Adrenal gland (tissue), 12 donors: ENCODE results near the gene TIAL1. TPM values are rescaled to one million over a fixed set of nuclear protein-coding genes. Genes with fewer than 3 reads are reported as not detected.
"Not testable (repeated sequence)": the region's sequence is repeated elsewhere in the genome, so short reads cannot be mapped to it uniquely, and the experiment has no call there.

Experiments used
- DNase-seq, 7 donors: peaks; one replicate each; pipeline ENCODE4 v3.0.0-alpha.2; 2019 to 2020
- H3K27ac ChIP-seq, 5 donors: fragments of 200-600 bp; sonication (generic) in 4 of 5; 1 replicate in 3 of 5; 2 replicates in 2 of 5; pipeline versions ENCODE4 v1.5.1 to v1.8.0; 2016 to 2020; ENCODE audit warnings: mild to moderate bottlenecking in 1 of 5
- H3K27me3 ChIP-seq: fragments of 200-600 bp; 2 replicates; pipeline ENCODE4 v1.8.0; 2021
- H3K36me3 ChIP-seq, 2 donors: fragments of 200-600 bp; replicated peaks in 1 of 2; 1 replicate in 1 of 2; 2 replicates in 1 of 2; pipeline versions ENCODE4 v1.5.1 to v1.8.0; 2018 to 2022
- H3K4me1 ChIP-seq, 2 donors: fragments of 200-600 bp; replicated peaks in 1 of 2; 1 replicate in 1 of 2; 2 replicates in 1 of 2; pipeline versions ENCODE4 v1.5.1 to v1.8.0; 2018 to 2021
- H3K4me3 ChIP-seq, 4 donors: fragments of 200-600 bp; sonication (generic) in 3 of 4; one replicate each; pipeline ENCODE4 v1.5.1; 2016 to 2018
- H3K9me3 ChIP-seq, 3 donors: fragments of 200-600 bp; sonication (generic) in 1 of 3; replicated peaks in 1 of 3; 1 replicate in 2 of 3; 2 replicates in 1 of 3; pipeline versions ENCODE4 v1.5.1 to v1.8.0; 2016 to 2021
- POLR2A ChIP-seq, 2 donors: fragments of 450-650 bp; IDR thresholded peaks; one replicate each; pipeline ENCODE4 v1.6.1; 2017; ENCODE audit warnings: antibody characterized with exemption in 2 of 2, mild to moderate bottlenecking in 2 of 2, moderate library complexity in 1 of 2
- WGBS, 4 donors: extraction: QIAGEN DNeasy Blood & Tissue Kit in 2 of 4; methylation state at CpG; one replicate each; pipeline versions ENCODE4 v1.1.5 to v1.1.7; 2013 to 2017; 5-methylcytosine and 5-hydroxymethylcytosine counted together
- intact Hi-C, 2 donors: fragments of 100-400 bp; cut with DNase I; formaldehyde crosslinking; loops; one replicate each; pipeline versions ENCODE4 v1.14.1 to v1.15.0; 2022 to 2023
- polyA plus RNA-seq, 3 donors: library from polyadenylated mRNA; stranded (reverse); fragments of 200-250 nt in 2 of 3; fragments of 350-450 nt in 1 of 3; fragmentation: Illumina TruSeq in 1 of 3; extraction: RNeasy Lipid Tissue Mini Kit (QIAGEN cat#74804) in 1 of 3; gene quantifications; one replicate each; pipeline ENCODE4 v1.2.3, GENCODE V29; 2013 to 2014
- total RNA-seq, 9 donors: library from RNA; depleted of rRNA in 4 of 9; stranded (reverse); fragments of >200 nt in 4 of 9; fragments of 120-200 nt in 1 of 9; fragmentation: NEBNext Ultra II Directional in 1 of 9; extraction: Animal tissue kit (Norgen Biotek cat#: 25700) in 1 of 9; gene quantifications; one replicate each; pipeline versions ENCODE4 v1.1.0 to v1.2.4, GENCODE V29; 2013 to 2023
- TF ChIP-seq, protein P1 (sequence below), 6 experiments: fragments of 450-650 bp in 4 of 6; fragments of 200-600 bp in 2 of 6; sonication (generic) in 1 of 6; IDR thresholded peaks; 1 replicate in 5 of 6; 2 replicates in 1 of 6; pipeline versions ENCODE4 v1.5.1 to v1.8.0; 2016 to 2021; ENCODE audit warnings: antibody characterized with exemption in 6 of 6, mild to moderate bottlenecking in 2 of 6, moderate library complexity in 1 of 6
- donor health status: healthy with polysubstance abuse.
- donor health status: Bipolar disorder and iron deficiency.
- donor health status: DM: yes; HTN: yes; CAD: no.
- donor health status: DM: no; HTN: no; CAD: no.
- donor health status: DM: no; HTN: no; CAD: no.
- donor health status: DM: yes; HTN: yes; CAD: no.

Gene TIAL1
- total and polyA plus RNA-seq, 12 donors = 30.7 to 99.8 (median 61.6) TPM

DNA sequence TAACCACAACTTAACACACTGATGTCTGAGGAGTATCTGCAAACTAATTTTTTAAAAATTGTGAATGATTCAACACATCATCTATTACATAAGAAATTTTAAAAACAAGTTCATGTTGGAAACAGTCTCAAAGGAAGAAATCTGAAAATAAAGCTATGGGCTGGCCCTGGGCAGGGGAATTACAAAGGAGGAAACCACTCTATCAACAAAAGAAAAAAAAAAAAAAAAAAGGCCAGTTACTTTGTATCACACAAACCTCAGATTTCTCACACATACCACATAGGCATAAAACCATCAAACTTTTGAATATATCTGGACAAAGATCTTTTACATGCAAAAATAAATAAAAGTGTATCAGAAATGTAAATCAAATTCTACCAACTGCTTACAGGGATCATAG lies 20.8 kb downstream of the TIAL1 start:
- peaks cover 0 to 69% of the 10 kb centered on the region in 2 donors for H3K36me3 ChIP-seq
- no peak for DNase-seq
- intact Hi-C loops = no loop called here

DNA sequence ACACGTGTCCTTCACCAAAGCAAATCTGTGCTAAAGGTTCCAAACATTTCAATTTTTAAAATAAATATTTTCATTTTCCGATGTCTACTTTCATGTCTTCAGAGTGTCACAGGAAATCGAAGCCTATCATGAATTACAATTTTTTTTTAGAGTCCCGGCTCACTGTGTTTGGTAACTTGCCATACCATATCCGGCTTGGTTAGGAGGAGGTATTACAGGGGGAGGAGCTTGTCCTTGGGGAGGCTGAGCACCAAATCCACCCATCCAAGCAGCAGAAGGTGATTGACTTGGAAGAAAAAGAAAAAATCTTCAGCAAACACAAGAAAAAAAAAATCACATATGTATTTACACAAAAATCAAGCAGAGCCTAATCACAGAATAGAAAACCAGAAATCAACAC lies 21.3 kb downstream of the TIAL1 start:
- no peak overlapping the region for H3K27ac ChIP-seq
- H3K27me3 ChIP-seq = no peaks in the 10 kb centered on the region
- H3K36me3 ChIP-seq = peaks cover 0 to 66% of the 10 kb centered on the region in 2 donors
- intact Hi-C loops = no loop called here
- H3K9me3 ChIP-seq = no peaks in the 10 kb centered on the region
- TF ChIP-seq, protein P1, sequence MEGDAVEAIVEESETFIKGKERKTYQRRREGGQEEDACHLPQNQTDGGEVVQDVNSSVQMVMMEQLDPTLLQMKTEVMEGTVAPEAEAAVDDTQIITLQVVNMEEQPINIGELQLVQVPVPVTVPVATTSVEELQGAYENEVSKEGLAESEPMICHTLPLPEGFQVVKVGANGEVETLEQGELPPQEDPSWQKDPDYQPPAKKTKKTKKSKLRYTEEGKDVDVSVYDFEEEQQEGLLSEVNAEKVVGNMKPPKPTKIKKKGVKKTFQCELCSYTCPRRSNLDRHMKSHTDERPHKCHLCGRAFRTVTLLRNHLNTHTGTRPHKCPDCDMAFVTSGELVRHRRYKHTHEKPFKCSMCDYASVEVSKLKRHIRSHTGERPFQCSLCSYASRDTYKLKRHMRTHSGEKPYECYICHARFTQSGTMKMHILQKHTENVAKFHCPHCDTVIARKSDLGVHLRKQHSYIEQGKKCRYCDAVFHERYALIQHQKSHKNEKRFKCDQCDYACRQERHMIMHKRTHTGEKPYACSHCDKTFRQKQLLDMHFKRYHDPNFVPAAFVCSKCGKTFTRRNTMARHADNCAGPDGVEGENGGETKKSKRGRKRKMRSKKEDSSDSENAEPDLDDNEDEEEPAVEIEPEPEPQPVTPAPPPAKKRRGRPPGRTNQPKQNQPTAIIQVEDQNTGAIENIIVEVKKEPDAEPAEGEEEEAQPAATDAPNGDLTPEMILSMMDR (IDR thresholded peaks at IDR 0.05) = no peak
- TF ChIP-seq POLR2A (IDR thresholded peaks at IDR 0.05) = no peak
- 49 to 53% (median 52%) methylated on average over 5 of the region's 5 CpGs for WGBS, 4 donors
- no peaks in the 10 kb centered on the region for H3K4me1 ChIP-seq
- H3K4me3 ChIP-seq = no peak overlapping the region
- DNase-seq = no peak

More for the DNA sequence above, 20.8 kb downstream of the TIAL1 start:
- H3K4me3 ChIP-seq = no peak overlapping the region
- H3K27ac ChIP-seq = no peak overlapping the region
- no peaks in the 10 kb centered on the region for H3K4me1 ChIP-seq
- no peak for TF ChIP-seq POLR2A (IDR thresholded peaks at IDR 0.05)
- TF ChIP-seq, protein P1 (IDR thresholded peaks at IDR 0.05) = no peak
- no peaks in the 10 kb centered on the region for H3K9me3 ChIP-seq
- no peaks in the 10 kb centered on the region for H3K27me3 ChIP-seq

DNA sequence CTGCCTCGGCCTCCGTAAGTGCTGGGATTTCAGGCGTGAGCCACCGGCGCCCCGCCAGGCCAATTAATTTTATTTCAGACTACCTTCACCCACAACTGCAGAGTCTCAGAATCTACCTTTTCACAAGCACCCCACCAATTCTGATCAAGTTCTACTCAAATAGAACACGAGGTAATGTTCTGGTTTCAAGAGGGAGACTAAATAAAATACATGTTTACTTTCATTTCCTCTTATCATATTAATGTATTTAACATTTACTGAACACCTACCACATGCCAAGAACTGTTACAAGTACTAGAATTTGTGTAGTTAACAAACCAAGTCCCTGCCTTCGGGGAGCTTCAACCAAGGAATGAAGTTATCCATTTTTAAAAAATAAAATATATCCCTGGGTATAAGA lies 28.8 kb downstream of the TIAL1 start:
- no peak overlapping the region for H3K4me3 ChIP-seq
- no peaks in the 10 kb centered on the region for H3K4me1 ChIP-seq
- no peak for TF ChIP-seq POLR2A (IDR thresholded peaks at IDR 0.05)
- TF ChIP-seq, protein P1 (IDR thresholded peaks at IDR 0.05) = no peak
- intact Hi-C loops = no loop called here
- peaks cover 0 to 7% of the 10 kb centered on the region in 2 donors for H3K36me3 ChIP-seq
- no peaks in the 10 kb centered on the region for H3K27me3 ChIP-seq
- no peak overlapping the region for H3K27ac ChIP-seq
- H3K9me3 ChIP-seq = no peaks in the 10 kb centered on the region
- 83 to 92% (median 89%) methylated on average over 8 of the region's 8 CpGs for WGBS, 4 donors
- no peak for DNase-seq

DNA sequence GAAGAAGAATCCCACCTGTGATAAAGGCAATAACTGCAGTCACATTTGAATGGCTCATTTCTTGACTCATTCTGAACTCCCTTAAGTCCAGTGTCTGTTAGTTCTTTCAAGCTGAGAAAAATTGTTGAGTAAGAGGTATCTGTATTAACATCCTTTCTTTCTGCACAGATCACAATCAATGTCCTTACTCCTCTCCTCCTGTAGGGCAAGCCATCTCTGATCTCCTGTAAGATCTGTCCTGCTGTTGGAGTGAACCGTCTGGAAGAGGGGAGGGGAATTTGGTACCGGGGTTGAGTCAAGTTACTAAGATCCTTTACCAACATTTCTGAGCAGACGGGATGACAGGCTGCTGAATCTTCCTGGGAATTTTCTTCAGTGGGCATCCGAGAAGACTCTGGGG lies 34.7 kb downstream of the TIAL1 start:
- Histone ChIP-seq H3K36me3 (no peaks in the 10 kb centered on the region), H3K27ac (no peak overlapping the region), H3K27me3 (no peaks in the 10 kb centered on the region), H3K4me1 (no peaks in the 10 kb centered on the region), H3K9me3 (no peaks in the 10 kb centered on the region), H3K4me3 (no peak overlapping the region)
- 71 to 89% (median 81%) methylated on average over 4 of the region's 4 CpGs for WGBS, 4 donors
- intact Hi-C loops = no loop called here
- no peak for DNase-seq
- no peak for TF ChIP-seq POLR2A (IDR thresholded peaks at IDR 0.05)
- TF ChIP-seq, protein P1 (IDR thresholded peaks at IDR 0.05) = no peak

DNA sequence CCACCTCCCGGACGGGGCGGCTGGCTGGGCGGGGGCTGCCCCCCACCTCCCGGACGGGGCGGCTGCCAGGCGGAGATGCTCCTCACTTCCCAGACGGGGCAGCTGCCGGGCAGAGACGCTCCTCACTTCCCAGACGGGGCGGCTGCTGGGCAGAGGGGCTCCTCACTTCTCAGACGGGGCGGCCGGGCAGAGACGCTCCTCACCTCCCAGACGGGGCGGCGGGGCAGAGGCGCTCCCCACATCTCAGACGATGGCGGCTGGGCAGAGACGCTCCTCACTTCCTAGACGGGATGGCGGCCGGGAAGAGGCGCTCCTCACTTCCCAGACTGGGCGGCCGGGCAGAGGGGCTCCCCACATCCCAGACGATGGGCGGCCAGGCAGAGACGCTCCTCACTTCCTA lies 37.3 kb downstream of the TIAL1 start:
- H3K36me3 ChIP-seq, H3K27me3 ChIP-seq, H3K4me3 ChIP-seq, H3K27ac ChIP-seq, H3K4me1 ChIP-seq, intact Hi-C loops, H3K9me3 ChIP-seq, DNase-seq: not testable (repeated sequence)
- 90 to 95% (median 93%) methylated on average over 10 to 33 of the region's 33 CpGs; no CpG with 5 or more reads in 1 of the 4 donors for WGBS, 4 donors

DNA sequence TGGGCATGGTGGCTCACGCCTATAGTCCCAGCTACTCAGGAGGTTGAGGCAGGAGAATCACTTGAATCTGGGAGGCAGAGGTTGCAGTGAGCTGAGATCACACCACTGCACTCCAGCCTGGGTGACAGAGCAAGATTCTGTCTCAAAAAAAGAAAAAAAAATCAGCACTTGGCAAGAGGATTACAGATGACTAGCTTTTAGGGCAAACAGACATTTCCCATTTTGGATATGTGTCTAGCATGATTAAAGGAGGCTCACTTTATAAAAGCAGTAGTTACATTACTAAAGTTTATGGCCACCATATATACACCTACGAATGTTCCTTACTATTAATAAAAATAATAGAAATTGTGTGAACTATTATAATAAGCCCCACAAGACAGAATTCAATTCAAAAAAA lies 40.7 kb downstream of the TIAL1 start:
- H3K4me3 ChIP-seq, intact Hi-C loops, H3K36me3 ChIP-seq, H3K27me3 ChIP-seq, DNase-seq, H3K27ac ChIP-seq, H3K4me1 ChIP-seq, H3K9me3 ChIP-seq: not testable (repeated sequence)
- WGBS, 4 donors = 78 to 92% (median 80%) methylated on average over 2 of the region's 2 CpGs
